GM19372 (cell line): ENCODE measurements around the gene NXT1.

Experiments used
- ATAC-seq: cut with Tn5 transposase; IDR thresholded peaks from one replicate; pipeline ENCODE4 v1.9.1; 2021; ENCODE audit warnings: mild to moderate bottlenecking, low read depth, moderate library complexity; ENCODE audit not compliant: unreplicated experiment

Gene NXT1

DNA sequence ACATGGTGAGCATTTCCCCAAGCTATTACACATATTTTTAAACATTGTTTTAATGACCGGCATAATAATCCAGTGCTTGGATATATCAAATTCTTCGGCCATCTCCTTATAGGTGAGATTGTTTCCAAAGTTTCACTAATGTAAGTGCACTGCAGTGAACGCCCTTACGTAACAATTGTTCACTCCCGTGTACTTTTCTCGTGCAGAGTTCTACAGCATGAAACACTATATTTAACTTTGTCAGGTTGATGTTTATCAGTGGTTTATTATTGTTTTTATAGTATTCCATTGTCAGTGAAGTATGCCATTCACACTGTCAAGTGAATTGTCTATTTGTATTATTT is 7.9 kb downstream of the NXT1 start:
- ATAC-seq = no peak

DNA sequence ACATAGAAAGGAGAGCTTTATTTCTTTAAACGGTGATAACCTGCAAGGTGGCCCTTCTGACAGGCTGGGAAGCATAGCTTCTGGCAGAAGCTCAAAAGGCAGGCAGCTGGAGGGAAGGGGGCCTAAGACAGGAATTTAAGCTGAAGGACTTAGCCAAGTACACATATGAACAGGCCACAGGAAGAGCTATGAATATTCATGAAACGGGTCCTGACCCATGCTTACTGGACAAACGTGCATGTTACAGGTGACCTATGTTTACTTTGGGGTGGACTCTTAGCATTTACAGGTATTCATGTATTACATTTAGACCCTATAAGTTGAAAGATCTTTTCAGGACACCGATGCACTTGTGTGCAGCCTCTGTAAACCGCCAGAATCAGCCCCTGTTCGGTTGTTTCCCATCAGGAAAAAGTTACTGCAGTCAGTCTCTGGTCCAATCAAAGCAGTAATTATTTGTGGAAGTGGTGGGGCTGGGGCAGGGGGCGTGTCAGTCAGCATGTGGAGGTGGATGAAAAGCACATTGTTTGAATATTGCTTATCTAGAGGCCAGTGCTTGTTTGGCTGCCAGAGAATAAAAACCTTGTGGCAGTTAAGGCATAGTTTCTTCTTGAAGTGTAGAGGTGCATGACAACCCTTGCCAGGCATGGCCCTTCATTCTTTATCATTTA is 8.5 kb downstream of the NXT1 start:
- ATAC-seq = no peak

DNA sequence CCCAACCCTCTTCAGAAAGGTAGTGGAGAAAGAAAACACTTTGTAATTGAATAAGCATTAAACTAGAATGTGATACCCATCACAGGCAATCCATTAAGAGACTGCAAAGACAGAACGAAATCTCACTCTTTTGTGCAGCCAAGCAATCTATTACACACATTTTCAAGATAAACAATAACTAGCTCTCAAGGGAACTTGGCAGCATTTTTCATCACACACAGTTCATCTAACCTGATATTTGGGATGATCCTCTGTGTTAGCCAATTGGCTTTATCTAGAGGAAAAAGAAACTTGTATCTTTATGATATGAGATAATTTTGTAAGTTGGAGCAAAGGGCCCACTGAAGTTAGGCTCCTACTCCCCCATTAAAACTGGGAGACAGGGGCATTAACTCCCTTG is 9.9 kb downstream of the NXT1 start:
- ATAC-seq = no peak

DNA sequence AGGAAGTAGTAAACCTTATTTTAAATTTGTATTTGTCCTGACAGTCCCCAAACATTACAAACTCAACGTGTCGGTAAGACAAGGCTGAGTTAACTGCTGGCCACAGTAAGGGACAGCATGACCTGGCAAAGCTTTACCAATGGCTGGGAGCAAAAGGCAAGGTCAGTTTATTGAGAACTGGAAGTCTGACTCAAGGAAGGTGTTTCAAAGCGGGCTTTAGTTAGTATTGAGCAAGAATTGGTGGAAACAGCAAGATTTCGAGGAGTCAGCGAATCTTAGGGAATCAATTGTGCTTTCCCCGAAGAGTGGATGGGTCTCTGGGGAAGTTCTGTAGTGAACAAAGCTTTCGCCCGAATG is 10.5 kb downstream of the NXT1 start:
- no peak for ATAC-seq

DNA sequence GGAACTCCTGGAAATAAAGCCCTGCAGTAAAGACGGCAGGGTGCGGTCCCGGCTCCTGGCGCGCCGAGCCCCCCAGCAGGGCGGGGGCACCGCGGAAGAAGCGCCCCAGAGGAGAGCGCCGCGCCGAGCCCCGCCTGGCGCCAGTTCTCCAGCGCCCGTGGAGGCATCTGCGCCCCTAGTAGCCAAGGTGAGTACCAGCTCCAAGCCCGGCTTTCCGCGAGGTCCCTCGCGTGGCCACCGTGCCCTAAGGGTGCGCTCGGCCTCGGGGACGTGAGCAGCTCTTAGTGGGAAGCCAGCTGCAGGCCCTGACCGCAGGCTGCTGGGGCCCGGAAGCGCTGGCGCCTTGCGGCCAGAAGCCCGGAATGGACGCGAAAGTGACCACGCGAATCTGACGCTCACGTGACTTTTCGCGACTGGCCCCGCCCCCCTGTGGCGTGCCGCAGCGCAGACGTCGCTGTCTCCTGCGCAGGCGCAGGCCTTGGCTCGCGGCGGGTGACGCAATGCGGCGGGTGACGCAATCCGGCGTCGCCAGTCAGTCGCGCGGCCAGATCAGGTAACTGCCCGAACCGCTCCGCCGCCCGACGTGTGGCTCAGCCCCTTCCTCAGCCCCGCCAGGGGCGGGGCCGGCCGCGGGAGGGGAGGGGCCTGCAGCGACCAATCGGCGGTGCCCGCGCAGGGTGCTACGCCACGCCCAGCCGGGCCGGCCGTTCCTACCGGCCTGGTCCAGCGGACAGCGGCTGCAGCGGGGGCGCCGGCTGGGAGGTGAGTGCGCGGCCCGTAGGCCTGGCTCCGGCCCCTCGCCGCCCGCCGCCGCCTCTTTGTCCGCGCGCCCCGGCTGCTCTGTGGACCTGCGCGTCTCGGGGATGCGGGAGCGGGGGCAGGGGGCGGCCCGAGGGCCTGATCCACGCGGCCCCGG is 11.1 kb downstream of the NXT1 start, which contains the start of gene GZF1:
Gene GZF1, plus strand, starts transcription at position 707 of the 916 bp plus-strand sequence. CDS start 2,202 bp downstream, outside the sequence.
- ATAC-seq = peak; percentile 63

DNA sequence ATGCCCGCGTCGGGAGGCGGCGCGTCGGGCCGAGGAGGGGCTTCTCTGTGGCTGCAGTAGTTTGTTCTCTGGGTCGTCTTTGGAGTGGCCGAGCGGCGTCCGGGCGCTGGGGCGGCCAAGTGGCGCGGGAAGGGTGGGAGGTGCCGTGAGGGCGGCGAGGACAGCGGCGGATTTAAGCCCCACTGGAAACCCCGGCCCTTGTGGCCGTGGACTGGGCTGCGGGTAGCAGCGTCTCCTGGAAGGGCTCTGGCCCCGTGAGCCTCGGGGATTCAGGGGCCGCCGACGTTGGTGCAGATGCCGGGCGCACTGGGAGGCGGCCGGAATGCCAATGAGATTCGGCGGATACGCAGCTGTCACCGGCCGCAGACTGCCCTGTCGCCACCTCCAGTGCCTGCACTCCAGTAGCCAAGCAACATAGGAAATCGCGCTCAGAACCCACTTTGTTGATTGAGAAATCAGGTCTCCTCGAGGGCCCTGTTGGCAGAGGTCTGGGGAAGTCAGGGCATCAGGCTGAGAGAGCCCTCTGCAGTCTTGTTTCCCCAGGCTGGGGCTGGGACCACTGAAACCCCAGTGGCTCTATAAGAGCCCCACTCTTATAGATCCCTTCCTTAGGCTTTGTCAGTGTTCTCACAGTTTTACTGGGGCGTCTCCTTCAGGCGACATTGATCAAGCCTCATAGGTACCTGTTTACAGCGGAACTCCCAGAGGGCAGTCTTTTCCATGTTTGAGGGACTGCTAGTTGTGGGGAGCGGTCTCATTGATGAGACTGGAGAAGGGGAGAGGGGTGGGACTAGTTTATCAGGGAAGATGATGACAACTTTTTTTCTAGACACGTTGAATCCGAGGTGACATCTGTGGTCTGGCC is 12.0 kb downstream of the NXT1 start:
- ATAC-seq = peak; percentile 8

DNA sequence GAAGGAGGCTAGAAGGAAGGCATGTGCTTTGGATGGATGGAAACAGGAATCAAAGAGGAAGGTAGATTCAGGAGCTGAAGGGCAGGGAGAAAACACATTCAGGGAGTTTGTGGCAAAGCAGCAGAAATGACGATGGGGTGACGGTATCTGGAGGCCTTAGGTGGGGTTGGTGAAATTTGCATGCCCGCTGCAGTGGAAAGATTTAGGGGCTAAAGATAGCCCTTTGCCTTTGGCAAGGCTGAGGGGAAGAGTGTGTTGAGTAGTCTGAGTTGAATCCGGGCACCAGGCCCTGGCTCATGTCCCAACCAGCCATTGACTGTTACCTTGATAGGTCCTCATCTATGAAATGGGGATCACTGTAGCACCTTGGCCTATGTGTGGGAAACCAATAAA is 12.7 kb downstream of the NXT1 start:
- ATAC-seq = no peak

DNA sequence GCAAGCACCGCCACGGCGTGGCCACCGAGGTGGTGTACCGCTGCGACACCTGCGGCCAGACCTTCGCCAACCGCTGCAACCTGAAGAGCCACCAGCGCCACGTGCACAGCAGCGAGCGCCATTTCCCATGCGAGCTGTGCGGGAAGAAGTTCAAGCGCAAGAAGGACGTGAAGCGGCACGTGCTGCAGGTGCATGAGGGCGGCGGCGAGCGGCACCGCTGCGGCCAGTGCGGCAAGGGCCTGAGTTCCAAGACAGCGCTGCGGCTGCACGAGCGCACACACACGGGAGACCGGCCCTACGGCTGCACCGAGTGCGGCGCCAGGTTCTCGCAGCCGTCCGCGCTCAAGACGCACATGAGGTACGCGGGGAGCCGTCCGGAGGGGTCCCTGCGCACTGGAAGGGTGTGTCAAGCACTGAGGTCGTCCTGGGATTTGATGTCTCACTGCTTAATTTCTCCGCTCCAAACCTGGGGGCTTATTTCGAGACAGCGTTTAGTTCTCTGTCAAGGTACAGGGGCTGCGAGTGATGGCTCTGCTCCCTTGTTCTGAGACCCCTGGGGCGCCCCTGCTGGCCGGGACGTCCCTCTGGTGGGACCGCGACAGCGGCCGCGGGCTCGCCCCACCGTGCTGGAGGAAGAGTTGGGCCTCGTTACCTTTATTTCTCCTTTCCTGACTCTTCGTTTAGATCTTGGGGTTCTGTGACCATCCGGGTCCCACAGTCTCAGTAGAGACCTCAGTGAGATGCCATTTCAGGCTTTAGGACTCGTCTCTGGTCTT is 15.0 kb downstream of the NXT1 start:
- ATAC-seq = no peak

DNA sequence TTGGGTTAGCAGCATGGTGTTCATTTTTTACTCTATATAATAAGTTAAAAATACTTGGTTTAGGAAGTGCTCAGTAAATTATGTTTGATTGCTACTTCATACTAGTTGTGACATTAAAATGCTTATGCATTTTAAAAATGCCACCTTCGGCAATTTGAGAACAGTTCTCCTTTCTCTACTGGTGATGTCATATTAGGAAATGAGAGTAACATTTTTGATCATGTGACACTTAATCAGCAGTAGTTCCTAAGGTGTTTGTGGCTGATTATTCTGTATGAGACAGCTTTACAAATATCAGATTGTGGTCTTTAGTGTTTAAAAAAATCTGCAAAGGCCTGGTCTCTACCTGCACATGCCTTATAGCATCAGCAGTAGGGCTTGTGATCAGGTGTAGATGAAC is 15.8 kb downstream of the NXT1 start:
- ATAC-seq = no peak

DNA sequence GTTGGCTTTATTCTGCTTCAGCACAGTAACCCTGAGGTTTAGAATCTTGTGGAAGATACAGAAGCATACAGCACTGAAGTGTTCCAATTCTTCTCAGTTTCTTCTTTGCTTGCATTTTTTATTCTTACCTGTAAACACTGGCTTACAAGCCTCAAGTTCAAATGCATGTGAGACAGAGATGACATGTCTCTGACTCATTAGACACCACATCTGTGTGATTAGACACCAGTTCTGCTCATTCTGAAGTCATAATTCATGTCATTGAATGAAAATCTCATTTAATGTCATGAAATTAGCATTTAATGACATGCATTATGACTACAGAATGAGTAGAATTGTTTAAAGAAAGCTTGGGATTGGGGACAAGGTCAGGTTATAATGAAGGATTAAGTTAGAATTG is 17.2 kb downstream of the NXT1 start:
- no peak for ATAC-seq

DNA sequence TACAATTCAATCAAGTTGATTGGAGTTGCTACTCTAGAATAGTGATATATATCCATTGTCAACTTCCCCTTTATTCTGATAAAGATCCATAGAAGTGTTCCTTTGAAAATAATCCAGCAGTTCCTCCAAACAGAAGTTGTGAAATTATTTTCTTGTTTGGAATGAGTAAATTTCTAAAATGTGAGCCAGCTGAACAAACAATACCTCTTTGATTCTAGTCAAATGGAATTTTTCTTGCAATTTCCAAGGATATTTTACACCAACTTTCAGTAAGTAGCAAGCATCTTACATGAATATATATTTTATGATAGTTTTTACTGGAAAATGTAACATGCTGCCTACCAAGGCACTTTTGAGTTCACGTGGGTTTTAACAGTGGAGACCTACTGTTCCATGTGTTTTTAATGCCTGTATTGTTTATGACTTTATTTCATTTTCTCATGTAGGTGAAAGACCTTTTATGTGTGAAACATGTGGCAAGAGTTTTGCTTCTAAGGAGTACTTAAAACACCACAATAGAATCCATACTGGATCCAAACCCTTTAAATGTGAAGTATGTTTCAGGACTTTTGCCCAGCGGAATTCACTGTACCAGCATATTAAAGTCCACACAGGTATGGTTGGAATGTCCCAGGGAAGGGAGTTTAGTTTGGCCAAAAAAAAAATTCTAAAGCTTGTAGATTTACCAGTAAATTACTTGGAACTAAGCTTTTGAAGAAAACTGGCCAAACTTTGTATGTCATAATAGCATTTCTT is 17.9 kb downstream of the NXT1 start:
- ATAC-seq = no peak

DNA sequence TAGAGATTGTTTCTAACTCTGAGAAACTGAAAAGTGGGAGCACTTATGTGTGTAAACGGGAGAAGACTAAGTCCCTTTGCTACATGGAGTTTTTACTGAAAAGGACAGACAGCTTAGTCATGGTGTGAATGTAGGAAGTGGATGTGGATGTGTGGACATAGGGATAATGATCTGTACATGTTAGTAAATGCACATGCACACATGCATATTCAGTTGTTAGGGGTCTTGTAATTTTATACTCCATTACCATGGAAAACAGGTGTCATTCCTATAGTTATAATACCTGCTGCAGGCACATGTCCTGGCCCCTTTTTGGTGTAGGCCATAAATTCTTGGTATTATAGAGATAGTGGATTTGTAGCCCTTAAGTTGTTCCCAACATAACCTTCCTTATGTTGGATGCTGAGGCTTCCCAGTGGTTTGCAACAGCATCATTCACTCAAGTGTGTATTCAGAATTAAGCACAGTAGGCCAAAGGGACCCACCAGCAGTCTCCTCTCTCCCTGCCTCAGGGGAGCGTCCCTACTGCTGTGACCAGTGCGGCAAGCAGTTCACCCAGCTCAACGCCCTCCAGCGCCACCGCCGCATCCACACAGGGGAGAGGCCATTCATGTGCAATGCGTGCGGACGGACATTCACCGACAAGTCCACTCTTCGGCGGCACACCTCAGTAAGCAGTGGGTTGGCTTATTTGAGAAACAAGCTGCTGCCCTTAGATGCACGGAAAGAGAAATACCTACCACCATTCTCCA is 18.7 kb downstream of the NXT1 start:
- no peak for ATAC-seq

DNA sequence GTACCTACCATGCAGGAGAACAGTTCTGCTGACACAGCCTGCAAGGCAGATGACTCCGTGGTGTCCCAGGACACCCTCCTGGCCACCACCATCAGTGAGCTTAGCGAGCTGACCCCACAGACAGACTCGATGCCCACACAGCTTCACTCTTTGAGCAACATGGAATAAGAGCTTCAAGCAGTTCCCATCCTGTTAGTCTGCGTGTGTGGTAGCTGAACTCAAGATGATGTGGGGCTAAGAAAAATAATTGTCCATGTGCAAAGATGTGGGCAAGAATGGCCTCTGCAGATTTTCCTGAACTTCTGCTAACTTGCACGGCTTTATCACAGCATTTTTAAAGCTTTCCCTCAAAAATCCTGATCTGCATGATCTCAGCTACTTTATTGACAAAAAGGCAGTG is 19.7 kb downstream of the NXT1 start:
- no peak for ATAC-seq

DNA sequence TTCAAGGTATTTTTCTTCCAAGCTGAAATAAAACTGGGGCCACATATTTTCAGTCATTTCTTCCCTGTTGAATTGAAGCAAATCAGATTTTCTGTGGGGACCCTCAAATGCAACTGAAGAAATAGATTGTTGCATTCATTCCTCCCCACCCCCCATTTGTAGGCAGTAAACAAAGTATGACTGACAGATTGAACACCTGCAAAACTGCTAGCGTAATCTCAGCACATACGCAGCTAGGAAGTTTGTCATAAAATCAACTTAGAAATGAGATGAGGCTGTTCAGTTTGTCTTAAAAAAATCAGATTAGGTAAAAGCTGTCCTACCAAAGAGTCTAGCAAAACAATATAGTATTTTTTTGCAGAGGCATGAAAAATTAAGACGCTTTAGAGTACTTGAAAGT is 20.3 kb downstream of the NXT1 start:
- ATAC-seq = no peak

DNA sequence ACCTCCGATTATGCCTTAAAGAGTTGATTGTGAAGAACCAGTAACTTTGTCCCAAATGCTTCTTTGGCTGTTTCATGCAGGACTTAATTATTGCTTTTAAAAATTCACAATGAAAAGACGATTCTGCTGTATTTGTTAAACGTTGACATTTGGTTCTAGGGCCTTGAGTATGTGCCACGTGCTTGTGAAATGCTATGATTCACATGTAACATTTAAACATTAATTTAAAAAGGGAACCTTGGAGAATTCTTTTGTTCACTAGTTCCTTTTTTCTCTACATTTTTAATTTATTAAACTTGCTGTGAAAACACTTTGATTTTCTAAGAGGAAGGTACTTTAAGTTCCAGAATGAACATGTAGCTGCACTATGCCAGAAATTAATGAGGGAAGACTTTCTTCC is 20.9 kb downstream of the NXT1 start:
- ATAC-seq = no peak

DNA sequence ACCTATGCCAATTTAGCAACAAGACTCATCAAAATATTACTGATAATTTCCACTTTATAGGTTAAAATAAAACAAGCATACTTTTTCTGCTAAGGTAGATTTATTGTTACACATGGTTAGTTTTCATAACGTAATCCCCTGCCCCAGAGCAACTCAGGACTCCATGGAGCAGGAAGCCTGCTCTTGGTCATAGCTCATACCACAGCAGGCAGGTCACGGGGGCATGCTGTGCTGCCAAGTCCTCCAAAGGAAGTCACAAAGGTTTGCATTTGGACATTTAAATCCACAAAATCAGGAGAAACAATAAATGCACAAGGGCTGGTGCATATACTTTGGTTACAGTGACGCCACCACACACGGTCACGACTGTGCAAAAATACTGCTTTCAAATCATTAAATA is 23.9 kb downstream of the NXT1 start:
- ATAC-seq = no peak

DNA sequence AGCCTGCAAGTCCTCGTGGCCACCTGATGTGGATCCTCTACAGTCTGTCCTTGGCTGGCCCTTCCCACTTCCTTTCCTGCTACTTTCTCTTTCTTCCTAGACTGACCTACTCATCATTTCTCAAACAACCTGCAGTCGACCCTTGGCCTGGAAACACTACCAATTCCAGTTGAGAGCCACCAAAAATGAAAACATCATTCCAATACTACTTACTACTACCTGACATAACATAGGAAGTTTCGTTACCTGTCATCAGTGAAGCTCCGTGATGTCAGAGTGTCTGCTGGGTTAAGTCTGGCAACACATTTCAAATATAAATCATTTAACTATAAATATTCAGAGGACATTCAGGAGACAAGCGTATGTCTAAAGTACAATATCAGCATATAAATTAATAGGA is 25.2 kb downstream of the NXT1 start:
- ATAC-seq = no peak

DNA sequence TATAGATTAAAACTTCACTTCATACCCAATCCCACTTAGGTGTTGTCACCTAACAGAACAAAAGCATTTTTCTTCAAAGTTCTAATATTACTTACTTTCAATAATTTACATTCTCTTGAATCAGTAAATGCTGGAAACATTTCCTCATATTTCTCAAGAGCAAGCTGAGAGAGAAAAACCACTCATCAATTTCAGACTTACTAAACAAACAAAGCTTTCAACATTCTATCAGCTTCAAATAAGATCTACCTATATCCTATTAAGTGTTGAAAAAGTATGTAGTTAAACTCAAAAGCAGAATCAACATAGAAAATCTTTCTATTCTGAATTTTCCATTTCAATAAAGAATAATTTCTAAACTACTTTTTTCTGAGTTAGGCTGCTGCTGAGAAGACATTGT is 29.2 kb downstream of the NXT1 start:
- no peak for ATAC-seq

DNA sequence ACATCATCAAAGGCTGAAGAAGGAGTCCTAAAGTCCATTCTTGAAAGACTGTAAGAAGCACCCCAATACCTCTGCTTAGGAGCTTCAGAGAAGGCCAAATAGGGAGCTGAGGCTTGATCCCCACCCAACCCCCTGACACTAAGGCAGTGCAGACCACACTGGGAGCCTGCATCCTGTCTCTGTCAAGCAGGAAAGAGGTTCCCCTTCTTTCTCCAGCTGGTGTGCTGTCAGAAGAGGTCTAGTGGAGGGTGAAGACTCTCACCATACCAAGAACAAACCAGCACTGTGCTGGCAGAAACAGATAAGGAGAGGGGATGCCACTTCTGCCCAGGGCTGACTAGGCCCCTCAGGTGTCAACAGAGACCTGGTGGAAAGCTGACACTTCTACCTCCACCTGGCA is 31.3 kb downstream of the NXT1 start:
- ATAC-seq = no peak
